CD4-positive, alpha-beta T cell treated with Interleukin-6 for 4 hours (primary cell): ENCODE data around the gene MAGEA2B.
"Not testable (repeated sequence)": the region's sequence is repeated elsewhere in the genome, so short reads cannot be mapped to it uniquely, and the experiment has no call there.

Experiments
- DNase-seq: peaks from one replicate; pipeline ENCODE4 v3.0.0-alpha.2; 2020; ENCODE audit warnings: mixed read lengths

The MAGEA2B gene

GRCh38 chrX:152713815-152714787, at the start of gene MAGEA2B:
TSS of gene MAGEA2B (plus strand) at chrX:152714628. CDS start at chrX:152717107, 2,479 bp downstream.
- not testable (repeated sequence) for DNase-seq

GRCh38 chrX:152674135-152674534, 40.3 kb upstream of the MAGEA2B start:
- DNase-seq = no peak

- DNase-seq = not testable (repeated sequence)
Observed at GRCh38 chrX:152674652-152675051, 39.8 kb upstream of the MAGEA2B start.

GRCh38 chrX:152681012-152681411, 33.4 kb upstream of the MAGEA2B start:
- DNase-seq = not testable (repeated sequence)

GRCh38 chrX:152697952-152698931, 16.2 kb upstream of the MAGEA2B start, which contains the start of gene MAGEA3:
TSS of gene MAGEA3 (plus strand) at chrX:152698794. CDS start at chrX:152700833, 2,039 bp downstream.
- DNase-seq = not testable (repeated sequence)

GRCh38 chrX:152700390-152700789, 14.0 kb upstream of the MAGEA2B start:
- DNase-seq = not testable (repeated sequence)

GRCh38 chrX:152706500-152706899, 7.9 kb upstream of the MAGEA2B start:
- not testable (repeated sequence) for DNase-seq

GRCh38 chrX:152709173-152709572, 5.3 kb upstream of the MAGEA2B start, which contains the start of gene CSAG2:
TSS of gene CSAG2 (minus strand) at chrX:152709273. CDS start at chrX:152709112, 161 bp downstream.
- DNase-seq = not testable (repeated sequence)

GRCh38 chrX:152713195-152713594, 1.2 kb upstream of the MAGEA2B start:
- DNase-seq = not testable (repeated sequence)

- no peak for DNase-seq
Observed at GRCh38 chrX:152725409-152725808, 11.0 kb downstream of the MAGEA2B start.

GRCh38 chrX:152733261-152733975, 19.0 kb downstream of the MAGEA2B start, which contains the start of the genes CSAG1 and MAGEA12:
TSS of gene CSAG1 (minus strand) at chrX:152733721. CDS start at chrX:152732460, 1,261 bp downstream.
TSS of gene MAGEA12 (plus strand) at chrX:152733757. CDS start at chrX:152736162, 2,405 bp downstream.
- no peak for DNase-seq

GRCh38 chrX:152734143-152734858, 19.9 kb downstream of the MAGEA2B start:
- not testable (repeated sequence) for DNase-seq

- no peak for DNase-seq
Observed at GRCh38 chrX:152735101-152735500, 20.7 kb downstream of the MAGEA2B start.

GRCh38 chrX:152735860-152736511, 21.6 kb downstream of the MAGEA2B start:
- no peak for DNase-seq

GRCh38 chrX:152736528-152736927, 22.1 kb downstream of the MAGEA2B start:
- DNase-seq = not testable (repeated sequence)

- no peak for DNase-seq
Observed at GRCh38 chrX:152738560-152738959, 24.1 kb downstream of the MAGEA2B start.

- not testable (repeated sequence) for DNase-seq
Observed at GRCh38 chrX:152753686-152754650, 39.5 kb downstream of the MAGEA2B start, which contains the start of gene MAGEA2. TSS of gene MAGEA2 (minus strand) at chrX:152753842. CDS start at chrX:152751363, 2,479 bp downstream.

GRCh38 chrX:152754871-152755270, 40.4 kb downstream of the MAGEA2B start:
- not testable (repeated sequence) for DNase-seq

GRCh38 chrX:152758918-152759317, 44.5 kb downstream of the MAGEA2B start, which contains the start of gene CSAG3:
TSS of gene CSAG3 (plus strand) at chrX:152759218.
- not testable (repeated sequence) for DNase-seq
